ENCODE results near the gene LRSAM1.

- TF ChIP-seq GATA2 (IDR thresholded peaks at IDR 0.05; ENCODE audit: low read depth, low read length) (no peak), GATA3 (IDR thresholded peaks at IDR 0.05; ENCODE audit: low read depth, low read length) (no peak)
Observed at GRCh38 chr9:127426756-127427155, 24.6 kb upstream of the LRSAM1 start.

All from SH-SY5Y (cell line).